ENCODE measurements around the gene LGALS7B.
"Not testable (repeated sequence)": the region's sequence is repeated elsewhere in the genome, so short reads cannot be mapped to it uniquely, and the experiment has no call there.

GRCh38 chr19:38790507-38791403 is 1.8 kb downstream of the LGALS7B start:
- TF ChIP-seq CTCF (IDR thresholded peaks at IDR 0.05; ENCODE audit: low read length); EZH2 (IDR thresholded peaks at IDR 0.05; ENCODE audit: borderline replicate concordance, low read length): not testable (repeated sequence)

Data from OCI-LY1 (cell line).